Neural progenitor cell (in vitro differentiated cells): ENCODE measurements around the gene NEIL3. TPM values are rescaled to one million over a fixed set of nuclear protein-coding genes. Genes with fewer than 3 reads are reported as not detected.

Experiments used
- DNase-seq: peaks from one replicate; pipeline ENCODE4 v3.0.0-alpha.2; 2016; ENCODE audit warnings: low spot score
- H2AFZ ChIP-seq: fragments of 200-600 bp; sonication (generic); replicated peaks from 2 replicates; pipeline ENCODE4 v1.6.1; 2016; ENCODE audit warnings: antibody characterized with exemption
- H3F3A ChIP-seq: fragments of 200-600 bp; sonication (generic); 2 replicates; pipeline ENCODE4 v1.6.1; 2016; ENCODE audit warnings: antibody characterized with exemption, low read depth
- H3K27ac ChIP-seq: fragments of 200-600 bp; sonication (generic); 2 replicates; pipeline ENCODE4 v1.5.1; 2016; ENCODE audit warnings: mild to moderate bottlenecking
- H3K27me3 ChIP-seq: fragments of 200-600 bp; sonication (generic); 2 replicates; pipeline ENCODE4 v1.6.1; 2016; ENCODE audit warnings: mild to moderate bottlenecking, moderate library complexity
- H3K36me3 ChIP-seq: fragments of 200-600 bp; sonication (generic); 2 replicates; pipeline ENCODE4 v1.5.1; 2016
- H3K4me1 ChIP-seq: fragments of 200-600 bp; sonication (generic); 2 replicates; pipeline ENCODE4 v1.6.1; 2016; ENCODE audit warnings: mixed run types
- H3K4me2 ChIP-seq: fragments of 200-600 bp; sonication (generic); 2 replicates; pipeline ENCODE4 v1.6.1; 2016
- H3K4me3 ChIP-seq: fragments of 200-600 bp; sonication (generic); 2 replicates; pipeline ENCODE4 v1.5.1; 2016
- H3K79me2 ChIP-seq: fragments of 200-600 bp; sonication (generic); 2 replicates; pipeline ENCODE4 v1.6.1; 2016; ENCODE audit warnings: low read depth
- H3K9ac ChIP-seq: fragments of 200-600 bp; sonication (generic); 2 replicates; pipeline ENCODE4 v1.6.1; 2016
- H3K9me3 ChIP-seq: fragments of 200-600 bp; sonication (generic); 2 replicates; pipeline ENCODE4 v1.5.1; 2016; ENCODE audit warnings: low read depth
- H4K20me1 ChIP-seq: fragments of 200-600 bp; sonication (generic); 2 replicates; pipeline ENCODE4 v1.6.1; 2016; ENCODE audit warnings: low read depth
- H3K27ac Mint-ChIP-seq: 3 replicates; pipeline ENCODE4 v1.8.0; 2021; ENCODE audit warnings: mixed read lengths
- H3K27me3 Mint-ChIP-seq: 2 replicates; pipeline ENCODE4 v1.8.0; 2022; ENCODE audit warnings: low read depth, mild to moderate bottlenecking, inconsistent platforms, moderate library complexity, mixed read lengths; ENCODE audit not compliant: insufficient read depth
- H3K36me3 Mint-ChIP-seq: 3 replicates; pipeline ENCODE4 v1.8.0; 2021; ENCODE audit warnings: mixed read lengths
- H3K4me1 Mint-ChIP-seq: 3 replicates; pipeline ENCODE4 v1.8.0; 2021; ENCODE audit warnings: mixed read lengths
- H3K4me3 Mint-ChIP-seq: 3 replicates; pipeline ENCODE4 v1.8.0; 2021; ENCODE audit warnings: mild to moderate bottlenecking, moderate library complexity, mixed read lengths
- H3K9me3 Mint-ChIP-seq: 3 replicates; pipeline ENCODE4 v1.8.0; 2020; ENCODE audit warnings: mixed read lengths
- CTCF ChIP-seq: fragments of 200-600 bp; sonication (generic); IDR thresholded peaks from 2 replicates; pipeline ENCODE4 v1.5.1; 2017; ENCODE audit warnings: antibody characterized with exemption, mild to moderate bottlenecking
- EZH2 ChIP-seq: fragments of 200-600 bp; sonication (generic); IDR thresholded peaks from 2 replicates; pipeline ENCODE4 v1.6.1; 2017; ENCODE audit warnings: antibody characterized with exemption, mild to moderate bottlenecking, moderate library complexity
- EZH2phosphoT487 ChIP-seq: fragments of 200-600 bp; sonication (generic); IDR thresholded peaks from 2 replicates; pipeline ENCODE4 v1.6.1; 2017; ENCODE audit warnings: antibody characterized with exemption
- total RNA-seq: library from RNA; depleted of rRNA; stranded (reverse); fragments of >200 nt; gene quantifications from 2 replicates; pipeline ENCODE4 v1.2.3, GENCODE V29; 2015; ENCODE audit warnings: low replicate concordance

NEIL3 gene
- total RNA-seq, 1 donor from 2014 or later: 26.3 TPM

- H3K4me2 ChIP-seq: no peak overlapping the region
Observed at GRCh38 chr4:177391287-177391686, 81.6 kb downstream of the NEIL3 start.

GRCh38 chr4:177391953-177392352, 82.3 kb downstream of the NEIL3 start:
- H2AFZ ChIP-seq: no peak overlapping the region
- no peak for DNase-seq
- H3K9ac ChIP-seq: no peak overlapping the region
- H3K27me3 ChIP-seq: no peaks in the 10 kb centered on the region
- Mint-ChIP-seq H3K9me3 (no peaks in the 10 kb centered on the region), H3K27ac (no peak overlapping the region), H3K4me1 (peaks cover 5% of the 10 kb centered on the region), H3K4me3 (no peak overlapping the region), H3K27me3 (no peaks in the 10 kb centered on the region), H3K36me3 (no peaks in the 10 kb centered on the region)
- H3K4me2 ChIP-seq: no peak overlapping the region
- H3K4me3 ChIP-seq: no peak overlapping the region
- H3K9me3 ChIP-seq: no peaks in the 10 kb centered on the region
- no peaks in the 10 kb centered on the region for H3F3A ChIP-seq
- TF ChIP-seq EZH2phosphoT487: no peak
- H3K79me2 ChIP-seq: no peaks in the 10 kb centered on the region
- H3K36me3 ChIP-seq: no peaks in the 10 kb centered on the region
- no peaks in the 10 kb centered on the region for H4K20me1 ChIP-seq
- H3K27ac ChIP-seq: no peak overlapping the region
- H3K4me1 ChIP-seq: no peaks in the 10 kb centered on the region

More at GRCh38 chr4:177391287-177391686, 81.6 kb downstream of the NEIL3 start:
- Mint-ChIP-seq H3K36me3 (no peaks in the 10 kb centered on the region), H3K4me3 (no peak overlapping the region), H3K9me3 (no peaks in the 10 kb centered on the region), H3K27ac (no peak overlapping the region), H3K4me1 (peaks cover 5% of the 10 kb centered on the region), H3K27me3 (no peaks in the 10 kb centered on the region)
- H3K36me3 ChIP-seq: no peaks in the 10 kb centered on the region
- no peak overlapping the region for H3K9ac ChIP-seq
- H2AFZ ChIP-seq: no peak overlapping the region
- DNase-seq: no peak
- H3K4me1 ChIP-seq: no peaks in the 10 kb centered on the region
- H3K27ac ChIP-seq: no peak overlapping the region
- no peak overlapping the region for H3K4me3 ChIP-seq
- H3K9me3 ChIP-seq: no peaks in the 10 kb centered on the region
- H3F3A ChIP-seq: no peaks in the 10 kb centered on the region
- no peaks in the 10 kb centered on the region for H3K27me3 ChIP-seq
- H3K79me2 ChIP-seq: no peaks in the 10 kb centered on the region
- TF ChIP-seq CTCF: no peak
- TF ChIP-seq EZH2: no peak
- TF ChIP-seq EZH2phosphoT487: no peak
- no peaks in the 10 kb centered on the region for H4K20me1 ChIP-seq

GRCh38 chr4:177393236-177393635, 83.6 kb downstream of the NEIL3 start:
- Histone ChIP-seq H3K27me3 (no peaks in the 10 kb centered on the region), H3K4me2 (no peak overlapping the region), H2AFZ (peak overlapping the region; percentile 5), H3K79me2 (no peaks in the 10 kb centered on the region), H3K36me3 (no peaks in the 10 kb centered on the region), H3K9me3 (no peaks in the 10 kb centered on the region), H3K4me1 (no peaks in the 10 kb centered on the region), H3K4me3 (no peak overlapping the region), H3F3A (no peaks in the 10 kb centered on the region), H3K27ac (no peak overlapping the region), H4K20me1 (no peaks in the 10 kb centered on the region), H3K9ac (no peak overlapping the region)
- H3K27me3 Mint-ChIP-seq: no peaks in the 10 kb centered on the region
- no peaks in the 10 kb centered on the region for H3K36me3 Mint-ChIP-seq
- H3K27ac Mint-ChIP-seq: no peak overlapping the region
- H3K9me3 Mint-ChIP-seq: peaks cover 6% of the 10 kb centered on the region
- TF ChIP-seq EZH2phosphoT487 (no peak), EZH2 (no peak), CTCF (no peak)
- no peak for DNase-seq
- peaks cover 5% of the 10 kb centered on the region for H3K4me1 Mint-ChIP-seq
- H3K4me3 Mint-ChIP-seq: no peak overlapping the region

- peaks cover 5% of the 10 kb centered on the region for H3K4me1 Mint-ChIP-seq
- Histone ChIP-seq H3K79me2 (no peaks in the 10 kb centered on the region), H3K4me2 (no peak overlapping the region), H3F3A (no peaks in the 10 kb centered on the region), H3K9ac (no peak overlapping the region), H3K27ac (no peak overlapping the region), H3K4me3 (no peak overlapping the region), H3K36me3 (no peaks in the 10 kb centered on the region), H3K9me3 (no peaks in the 10 kb centered on the region), H3K4me1 (no peaks in the 10 kb centered on the region), H2AFZ (no peak overlapping the region), H4K20me1 (no peaks in the 10 kb centered on the region), H3K27me3 (no peaks in the 10 kb centered on the region)
- no peak overlapping the region for H3K27ac Mint-ChIP-seq
- H3K27me3 Mint-ChIP-seq: no peaks in the 10 kb centered on the region
- no peak overlapping the region for H3K4me3 Mint-ChIP-seq
- H3K36me3 Mint-ChIP-seq: peaks cover 2% of the 10 kb centered on the region
- no peak for TF ChIP-seq EZH2
- no peak for TF ChIP-seq CTCF
- DNase-seq: no peak
- peaks cover 13% of the 10 kb centered on the region for H3K9me3 Mint-ChIP-seq
Observed at GRCh38 chr4:177396352-177396751, 86.7 kb downstream of the NEIL3 start.
